Cortex of kidney (tissue), 1 donor: ENCODE data around the gene GSN.
"Not testable (repeated sequence)": the region's sequence is repeated elsewhere in the genome, so short reads cannot be mapped to it uniquely, and the experiment has no call there.

Experiments
- DNase-seq: peaks from one replicate; lab custom pipeline; 2025; lab: John Stamatoyannopoulos, UW

Gene GSN

DNA sequence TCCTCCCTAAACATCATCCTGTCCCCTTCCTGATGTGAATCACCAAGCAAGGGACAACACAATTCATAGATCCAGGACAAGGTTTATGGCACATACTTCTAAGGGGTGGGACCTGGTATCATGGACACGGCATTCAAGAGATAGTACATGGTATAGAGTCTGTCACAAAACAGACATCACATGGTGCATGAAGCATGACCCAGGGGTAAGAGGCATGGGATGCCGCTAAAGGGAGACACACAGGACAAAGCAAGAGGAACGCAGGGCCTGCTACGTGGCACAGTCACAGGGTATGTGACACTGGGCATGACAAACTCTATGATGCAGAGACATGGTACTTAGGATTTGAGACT lies 20.7 kb downstream of the GSN start:
- DNase-seq: no peak

DNA sequence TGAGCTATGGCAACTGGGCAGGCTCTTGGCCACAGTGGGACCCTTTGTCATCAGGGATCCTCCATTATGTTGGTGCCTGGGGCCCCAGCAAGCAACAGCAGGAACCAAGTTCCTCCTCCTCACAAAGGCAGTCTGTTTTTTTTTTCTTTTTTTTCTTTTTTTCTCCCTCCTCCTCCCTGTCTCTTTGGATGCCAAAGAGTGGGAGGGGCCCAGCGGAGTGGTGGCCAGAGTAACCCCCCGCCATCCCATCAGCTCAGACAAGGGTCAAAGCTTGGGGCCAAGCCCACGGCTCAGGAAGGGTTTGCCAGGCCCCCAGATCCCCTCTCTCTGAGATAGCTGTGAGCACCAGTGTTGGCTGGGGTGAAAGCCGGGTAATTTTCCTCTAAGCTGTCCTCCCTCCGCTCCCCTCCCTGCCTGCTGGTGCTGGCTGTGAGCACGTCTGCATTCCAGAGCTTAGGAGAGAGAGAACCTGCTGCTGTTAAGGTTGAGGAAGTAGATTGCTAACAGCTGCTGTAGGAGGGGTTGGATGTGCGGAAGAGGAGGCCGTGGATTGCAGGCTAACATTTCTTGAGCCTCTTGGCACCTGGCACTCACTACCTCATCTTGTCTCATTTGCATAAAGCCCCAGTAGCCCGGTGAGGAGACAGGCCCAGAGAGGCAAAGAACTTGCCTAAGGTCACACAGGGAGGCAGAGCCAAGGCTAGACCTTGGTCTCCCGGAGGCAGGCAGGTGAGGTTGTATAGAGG lies 21.2 kb downstream of the GSN start:
- no peak for DNase-seq

DNA sequence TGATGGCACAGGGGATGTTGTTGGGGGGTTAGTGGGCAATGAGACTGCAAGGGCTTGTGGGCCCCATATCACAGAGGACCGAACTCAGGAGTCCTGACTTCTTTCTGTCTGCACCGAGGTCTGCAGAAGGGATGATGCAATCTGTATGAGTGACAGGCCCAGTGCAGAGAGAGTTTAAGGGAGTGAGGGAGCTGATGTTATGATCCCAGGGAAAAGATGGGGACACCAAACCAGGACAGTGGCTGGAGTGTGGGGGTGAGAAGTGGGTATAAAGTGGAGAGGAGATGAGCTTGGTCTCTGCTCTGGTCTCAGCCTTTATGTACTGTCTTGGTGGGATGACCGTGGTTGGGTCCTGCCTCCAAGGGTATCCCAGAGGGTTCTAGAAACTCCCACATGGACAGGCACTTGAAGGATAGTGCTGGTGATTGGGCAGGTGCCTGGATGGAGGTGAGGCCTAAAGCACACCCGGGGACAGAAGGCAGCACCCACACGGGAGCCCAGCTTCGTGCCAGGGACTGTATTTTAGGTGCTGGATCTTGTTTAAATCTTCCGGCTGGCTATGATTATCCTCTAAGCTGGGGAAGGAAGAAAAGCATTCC lies 21.9 kb downstream of the GSN start:
- DNase-seq: no peak

DNA sequence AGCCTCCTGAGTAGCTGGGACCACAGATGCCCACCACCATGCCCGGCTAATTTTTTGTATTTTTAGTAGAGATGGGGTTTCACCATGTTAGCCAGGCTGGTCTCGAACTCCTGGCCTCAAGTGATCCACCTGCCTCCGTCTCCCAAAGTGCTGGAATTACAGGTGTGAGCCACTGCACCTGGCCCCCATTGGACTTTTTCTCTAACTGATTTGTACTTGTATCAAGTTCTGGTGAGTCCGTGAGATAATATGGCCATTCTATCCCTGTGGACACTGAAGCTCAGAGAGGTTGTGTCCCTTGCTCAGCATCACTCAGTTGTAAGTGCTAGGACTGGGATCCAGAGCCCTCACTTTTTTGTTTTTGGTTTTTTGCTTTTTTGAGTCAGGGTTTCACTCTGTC lies 23.6 kb downstream of the GSN start:
- not testable (repeated sequence) for DNase-seq

DNA sequence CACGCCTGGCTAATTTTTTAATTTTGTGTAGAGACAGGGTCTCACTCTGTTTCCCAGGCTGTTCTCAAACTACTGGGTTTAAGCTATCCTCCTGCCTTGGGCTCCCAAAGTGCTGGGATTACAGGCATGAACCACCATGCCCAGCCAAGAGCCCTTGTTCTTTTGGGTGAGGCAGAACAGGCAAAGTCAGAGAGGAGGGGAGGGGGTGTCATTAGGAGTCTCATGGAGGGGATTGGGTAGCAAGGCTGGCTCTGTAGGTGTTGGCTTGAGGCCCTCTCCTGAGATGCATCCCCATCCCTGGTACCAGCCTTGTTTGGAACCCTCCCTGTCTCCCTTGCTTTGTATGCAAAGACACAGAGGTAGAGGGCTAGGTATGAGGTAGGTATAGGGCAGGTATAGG lies 24.1 kb downstream of the GSN start:
- no peak for DNase-seq

DNA sequence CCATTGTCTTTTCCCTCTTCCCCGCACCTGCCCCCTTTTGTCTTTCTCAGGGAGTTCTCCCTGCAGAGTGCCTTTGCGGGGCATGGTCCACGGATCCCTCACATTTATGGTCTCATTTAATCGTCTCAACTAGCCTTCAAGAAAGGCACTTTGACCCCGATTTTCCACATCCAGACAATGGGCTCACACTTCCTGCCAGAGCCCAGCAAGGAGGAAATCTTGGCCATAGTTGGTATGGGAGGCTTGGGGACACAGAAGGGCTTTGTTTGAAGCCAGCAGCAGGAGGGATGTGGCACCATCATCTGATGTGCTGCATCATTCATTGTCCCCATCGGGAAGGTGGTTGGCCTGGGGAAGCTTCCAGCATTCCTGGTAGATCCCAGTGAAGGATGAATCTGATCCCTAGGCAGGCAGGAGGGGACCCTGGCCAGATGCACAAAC lies 24.9 kb downstream of the GSN start:
- no peak for DNase-seq

DNA sequence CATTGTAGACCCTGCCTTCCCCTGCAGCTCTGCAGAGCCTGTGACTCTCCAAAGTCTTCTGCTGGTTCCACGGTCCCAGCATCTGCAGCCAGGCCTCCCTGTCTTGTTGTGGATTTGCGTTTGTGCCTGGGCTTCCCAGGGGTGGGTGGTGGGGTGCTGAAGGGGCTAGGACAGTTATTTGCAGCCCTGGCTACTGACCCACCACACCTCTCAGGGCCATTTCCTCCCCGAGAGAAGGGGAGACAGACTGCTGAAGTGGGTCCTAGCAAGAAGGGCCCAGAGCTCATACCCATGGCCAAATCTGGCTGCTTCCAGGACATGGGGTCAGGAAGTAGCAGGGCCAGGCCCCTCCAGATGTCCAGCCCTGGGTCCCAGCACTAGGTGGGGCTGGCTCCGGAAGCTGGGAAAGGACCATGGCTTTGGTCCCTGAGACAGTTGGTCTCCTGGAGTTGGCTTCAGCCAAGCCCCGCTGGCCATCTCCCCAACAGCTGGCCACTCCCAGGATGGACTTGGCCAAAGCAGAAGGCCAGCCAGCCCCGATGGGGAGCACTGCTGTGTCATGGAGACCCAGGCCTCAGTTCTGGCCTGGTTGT lies 26.3 kb downstream of the GSN start:
- no peak for DNase-seq

DNA sequence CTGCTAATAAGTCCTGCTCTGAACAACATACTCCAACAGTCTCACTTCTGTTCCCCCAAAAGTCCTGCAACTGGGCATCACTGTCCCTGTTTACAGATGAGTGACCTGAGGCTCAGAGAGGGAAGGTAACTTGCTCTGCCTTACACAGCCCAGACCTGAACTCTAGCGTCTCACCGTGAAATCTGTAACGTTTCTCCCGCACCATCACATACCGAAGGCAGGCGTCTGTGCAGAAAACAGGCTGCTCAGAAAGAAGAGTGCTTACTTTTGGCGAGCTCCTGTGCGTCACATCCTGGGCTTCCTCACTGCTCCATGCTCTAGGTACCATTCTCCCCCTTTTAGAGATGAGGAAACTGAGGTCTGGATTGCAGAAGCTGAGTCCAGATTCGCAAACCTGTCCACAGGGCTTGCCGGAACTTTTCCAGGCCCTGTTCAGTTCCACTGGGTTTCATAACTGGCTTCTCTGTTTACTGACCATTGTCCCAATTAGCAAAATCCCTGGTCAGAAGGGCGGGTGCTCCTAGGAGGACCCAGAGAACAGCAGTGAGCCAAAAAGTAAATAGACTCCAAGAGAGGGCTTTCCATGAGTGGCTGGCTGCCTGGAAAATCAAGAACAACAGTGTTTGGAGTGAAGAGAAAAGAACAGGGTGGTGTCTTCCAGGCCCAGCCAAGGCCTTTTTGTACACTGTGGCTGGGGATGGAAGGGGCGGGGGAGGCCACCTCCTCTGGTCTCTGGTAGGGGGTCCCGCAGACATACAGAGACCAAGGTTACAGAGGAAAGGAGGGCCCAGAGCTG lies 27.1 kb downstream of the GSN start:
- DNase-seq: no peak

DNA sequence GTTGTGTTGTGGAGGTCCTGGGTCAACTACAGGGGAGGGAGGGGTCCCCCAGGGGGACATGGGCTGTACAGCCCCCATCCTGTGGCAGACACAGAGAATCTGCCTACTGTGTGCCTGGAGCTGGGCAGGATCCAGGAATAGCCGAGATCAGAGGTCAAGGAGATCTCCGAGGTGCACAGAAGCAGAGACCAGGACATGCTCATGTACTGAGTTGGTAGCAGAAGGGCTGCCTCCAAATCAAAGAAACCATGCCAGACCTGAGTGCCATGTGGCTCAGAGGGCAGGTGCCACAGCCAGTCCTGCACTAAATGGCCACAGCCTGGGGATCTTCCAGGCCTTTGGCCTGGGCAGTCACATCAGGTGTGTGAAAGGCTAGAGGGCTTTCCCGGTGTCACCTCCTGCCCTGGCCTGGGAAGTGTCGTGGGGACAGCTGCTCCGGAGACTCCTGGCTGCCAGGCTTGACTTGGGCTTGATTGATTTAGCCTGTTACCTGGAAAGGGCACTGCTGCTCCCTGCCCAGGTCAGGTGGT lies 27.8 kb downstream of the GSN start:
- no peak for DNase-seq

DNA sequence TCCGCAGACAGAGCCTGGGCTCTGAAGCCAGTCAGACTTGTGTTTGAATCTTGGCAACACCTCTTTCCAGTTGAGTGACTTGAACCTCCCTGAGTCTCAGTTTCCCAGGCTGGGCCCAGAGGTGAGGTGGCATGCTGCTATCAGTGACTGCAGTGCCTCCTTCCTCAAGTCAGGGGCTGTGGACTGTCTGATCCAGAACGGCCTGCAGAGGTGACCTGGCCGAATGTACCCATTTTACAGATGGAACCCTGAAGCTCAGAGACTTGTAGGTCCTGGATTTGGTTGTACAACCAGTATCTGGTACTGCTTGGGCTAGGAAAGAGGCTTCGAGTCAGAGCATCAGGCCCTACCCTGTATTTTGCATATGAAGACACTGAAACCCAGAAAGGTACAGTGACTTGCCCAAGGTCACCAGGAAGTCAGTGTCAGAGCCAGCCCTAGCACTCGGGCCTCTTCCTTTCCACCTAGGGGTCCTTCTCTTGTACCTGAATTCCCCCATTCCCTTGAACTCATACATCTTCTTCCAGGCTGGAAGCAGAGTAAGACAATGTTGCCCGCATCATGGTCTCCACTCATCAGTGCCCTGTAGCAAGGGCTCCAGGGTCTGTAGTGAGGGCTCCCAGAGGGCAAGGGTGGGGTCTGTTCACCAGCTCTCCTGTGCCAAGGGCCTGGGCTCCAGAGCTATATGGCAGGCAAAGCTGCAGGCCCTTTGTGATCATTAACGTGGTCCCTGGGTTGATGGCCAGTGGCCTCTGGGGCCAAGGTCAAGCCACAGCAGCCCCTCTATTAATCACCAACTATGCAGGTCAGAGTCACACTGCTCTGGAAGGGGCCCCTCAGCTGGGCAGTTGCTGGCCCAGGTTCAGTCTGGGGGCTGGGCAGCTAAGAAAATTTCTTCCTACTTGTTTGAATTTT lies 28.5 kb downstream of the GSN start:
- DNase-seq: no peak

DNA sequence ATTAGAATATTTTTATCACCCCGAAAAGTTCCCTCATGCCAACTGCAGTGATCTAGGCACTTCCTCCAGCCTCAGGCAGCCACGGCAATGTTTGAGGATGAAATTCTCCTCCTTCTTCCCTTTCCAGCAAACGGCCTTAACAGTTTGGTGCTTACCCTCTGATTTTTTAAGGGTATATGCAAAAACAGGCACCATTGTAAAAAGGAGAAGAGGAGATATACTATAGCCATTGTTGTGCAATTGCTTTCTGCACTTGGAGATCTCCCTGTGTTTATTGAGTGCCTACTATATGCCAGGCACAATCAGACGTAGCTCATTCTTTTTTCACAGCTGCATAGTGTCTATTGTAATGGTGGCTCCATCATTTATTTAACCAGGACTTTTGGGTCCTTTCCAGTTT lies 29.4 kb downstream of the GSN start:
- no peak for DNase-seq

DNA sequence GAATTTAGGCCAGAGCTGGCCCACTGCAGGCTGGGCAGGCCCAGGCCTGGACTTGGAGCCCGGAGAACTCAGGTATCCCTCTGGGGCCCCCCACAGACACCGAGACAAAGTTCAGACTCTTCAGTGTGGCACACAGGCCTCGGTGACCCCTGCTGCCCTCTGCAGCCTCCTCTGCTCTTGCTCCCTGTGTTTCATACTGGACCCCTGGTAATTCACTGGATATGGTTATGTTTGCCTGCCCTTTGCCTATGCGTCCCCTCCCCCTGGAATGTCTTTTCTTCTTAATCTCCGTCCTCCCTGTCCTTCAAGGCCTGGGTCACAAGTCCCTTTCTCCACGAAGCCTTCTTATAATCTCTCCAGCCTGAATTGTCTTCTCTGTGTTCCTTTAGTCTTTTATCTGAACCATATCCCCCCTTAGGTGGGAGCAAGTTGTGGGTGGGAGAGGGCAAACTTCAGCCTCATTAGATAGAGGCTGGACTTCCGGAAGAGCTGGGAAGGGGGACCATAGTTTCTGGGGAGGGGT lies 30.1 kb downstream of the GSN start:
- no peak for DNase-seq

DNA sequence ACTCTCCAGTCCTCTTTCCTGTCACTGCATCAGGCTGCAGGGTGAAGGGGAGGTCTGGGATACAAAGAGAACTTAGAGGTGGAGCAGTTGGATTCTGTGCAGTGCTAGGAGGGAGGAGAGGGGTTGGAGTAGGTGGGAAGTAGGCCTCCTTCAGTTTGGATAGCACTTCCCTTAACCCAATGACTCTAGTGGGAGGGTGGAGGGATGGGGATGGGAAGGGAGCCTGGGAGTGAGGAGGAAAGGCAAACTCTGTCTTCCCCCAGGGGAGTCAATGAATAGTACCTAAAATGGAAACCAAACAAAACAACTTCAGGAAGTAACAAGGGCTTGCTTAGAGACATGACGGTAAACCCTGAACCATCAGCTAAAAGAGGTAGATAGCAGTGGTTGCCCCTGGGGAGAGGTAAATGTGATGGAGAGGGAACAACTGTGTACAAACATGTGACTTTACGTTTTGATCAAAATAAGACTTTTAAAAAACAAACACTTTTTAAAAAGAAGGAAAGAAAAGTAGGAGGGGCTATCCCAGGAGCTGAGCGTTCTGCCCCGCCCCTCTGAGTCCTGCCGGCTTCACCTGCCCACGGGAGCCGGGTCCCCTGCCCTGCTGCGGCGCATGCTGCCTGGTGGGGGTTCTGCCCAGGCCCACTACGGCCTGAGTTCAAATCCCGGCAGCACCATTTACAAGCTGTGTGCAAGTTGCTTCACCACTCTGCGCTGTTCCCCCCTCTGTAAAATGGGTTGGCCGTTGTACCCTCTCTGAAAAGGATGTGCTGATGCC lies 30.9 kb downstream of the GSN start:
- DNase-seq: no peak

DNA sequence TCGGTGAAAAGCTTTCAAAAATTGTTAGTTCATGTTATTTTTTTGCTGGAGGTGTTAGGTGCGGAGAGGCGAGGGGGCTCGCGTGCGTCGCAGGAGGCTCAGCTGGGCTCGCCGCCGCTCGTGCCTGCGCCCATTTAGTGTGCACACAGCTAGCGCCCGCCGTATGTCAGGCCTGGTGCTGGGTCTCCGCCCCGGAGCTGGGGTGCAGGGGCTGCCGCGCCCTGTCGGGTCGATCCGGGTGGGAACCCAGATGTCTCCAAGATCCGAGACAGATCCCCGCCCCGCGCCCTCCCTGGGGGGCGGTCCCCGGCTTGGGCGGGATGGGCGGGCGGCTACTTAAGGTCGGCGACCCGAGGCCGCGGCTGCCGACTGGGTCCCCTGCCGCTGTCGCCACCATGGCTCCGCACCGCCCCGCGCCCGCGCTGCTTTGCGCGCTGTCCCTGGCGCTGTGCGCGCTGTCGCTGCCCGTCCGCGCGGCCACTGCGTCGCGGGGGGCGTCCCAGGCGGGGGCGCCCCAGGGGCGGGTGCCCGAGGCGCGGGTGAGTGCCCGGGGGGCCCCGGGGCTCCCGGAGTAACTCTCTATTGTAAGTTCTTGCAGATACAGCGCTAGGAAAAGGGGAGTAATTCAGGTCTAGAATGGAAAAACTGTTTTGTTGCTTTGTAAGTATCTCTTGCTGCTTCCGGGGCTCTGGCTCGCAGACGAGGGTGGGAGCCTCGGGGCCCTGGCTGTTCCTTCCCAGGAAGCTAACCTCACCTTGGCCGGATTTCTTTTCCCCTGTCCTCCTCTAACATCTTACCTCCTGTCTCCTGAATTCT lies 31.7 kb downstream of the GSN start:
- DNase-seq: no peak

DNA sequence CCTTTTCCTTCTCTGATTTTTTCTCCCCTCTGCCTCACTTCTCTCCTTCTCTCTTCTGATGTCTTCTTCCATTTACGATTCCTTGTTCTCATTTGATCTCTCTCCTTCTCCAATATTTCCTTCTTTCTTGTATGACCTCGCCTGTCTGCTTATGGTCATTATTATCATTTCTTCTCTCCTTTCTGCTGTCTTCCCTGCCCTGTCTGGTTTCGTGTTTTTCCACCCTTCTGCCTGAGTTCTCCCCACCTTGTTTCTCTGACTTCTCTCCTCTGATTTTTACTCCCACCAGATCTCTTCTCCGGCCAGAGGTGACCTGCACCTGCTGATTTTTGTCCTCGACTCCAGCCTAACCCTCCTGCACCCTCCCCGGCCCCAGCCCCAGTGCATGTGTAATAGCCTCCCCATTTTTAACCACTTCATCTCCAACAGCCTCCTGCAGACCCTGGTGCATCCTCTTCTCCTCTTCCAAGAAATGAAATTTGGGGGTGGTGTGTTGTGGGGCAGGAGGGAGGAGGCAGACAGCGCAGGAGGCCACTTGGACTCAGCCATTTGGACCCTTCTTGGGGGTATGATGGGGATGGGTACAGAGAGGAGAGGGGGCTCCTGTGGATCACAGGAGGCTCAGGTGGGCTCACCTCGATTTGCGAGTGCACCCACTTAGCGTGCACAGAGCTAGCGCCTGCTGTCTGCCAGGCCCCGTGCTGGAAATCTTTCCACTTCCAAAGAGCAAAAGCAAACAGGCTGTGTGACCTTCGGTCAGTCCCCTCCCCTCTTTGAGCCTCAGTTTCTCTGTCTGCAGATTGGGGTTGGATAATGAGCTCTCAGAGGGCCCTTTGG lies 32.5 kb downstream of the GSN start:
- DNase-seq: no peak

DNA sequence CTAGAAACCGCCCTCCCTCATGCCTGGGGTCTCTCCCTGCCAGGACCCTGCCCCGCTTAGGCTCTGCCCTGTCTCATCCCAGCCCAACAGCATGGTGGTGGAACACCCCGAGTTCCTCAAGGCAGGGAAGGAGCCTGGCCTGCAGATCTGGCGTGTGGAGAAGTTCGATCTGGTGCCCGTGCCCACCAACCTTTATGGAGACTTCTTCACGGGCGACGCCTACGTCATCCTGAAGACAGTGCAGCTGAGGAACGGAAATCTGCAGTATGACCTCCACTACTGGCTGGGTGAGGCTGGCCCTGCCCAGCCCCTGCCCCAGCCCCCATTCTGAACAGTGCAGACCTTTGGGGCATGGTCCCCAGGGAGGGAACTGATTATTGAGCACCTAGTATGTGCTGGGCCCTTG lies 33.9 kb downstream of the GSN start:
- DNase-seq: no peak

DNA sequence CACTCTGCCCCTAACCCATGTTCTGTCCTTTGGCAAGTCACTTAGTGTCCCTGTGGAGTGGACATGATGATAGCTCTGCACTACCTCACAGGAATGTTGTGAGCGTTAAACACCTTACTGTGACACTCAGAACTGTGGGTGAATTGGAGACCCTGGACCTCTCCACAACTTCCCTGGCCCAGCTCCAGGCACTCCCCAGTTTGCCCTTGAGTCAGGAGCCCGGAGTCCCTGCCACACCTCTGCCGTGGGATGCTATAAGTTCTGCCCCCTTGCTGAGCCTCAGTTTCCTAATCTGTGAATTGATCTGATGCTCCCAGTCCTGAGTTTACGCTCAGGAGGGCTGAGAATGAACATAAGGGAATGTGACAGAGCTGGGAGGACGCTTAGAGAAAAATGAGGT lies 34.4 kb downstream of the GSN start:
- no peak for DNase-seq

DNA sequence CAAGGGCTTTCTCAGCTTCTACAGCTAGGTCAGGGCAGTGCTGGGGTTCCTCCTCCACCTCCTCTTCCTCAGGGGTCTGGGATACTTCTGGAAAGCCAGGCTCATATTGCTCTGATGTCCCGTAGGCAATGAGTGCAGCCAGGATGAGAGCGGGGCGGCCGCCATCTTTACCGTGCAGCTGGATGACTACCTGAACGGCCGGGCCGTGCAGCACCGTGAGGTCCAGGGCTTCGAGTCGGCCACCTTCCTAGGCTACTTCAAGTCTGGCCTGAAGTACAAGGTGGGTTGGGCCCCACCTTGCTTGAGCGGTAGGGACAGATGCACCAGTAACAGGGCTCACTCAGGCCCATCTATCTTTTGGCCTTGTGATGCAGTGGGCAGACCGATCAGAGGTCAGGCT lies 34.8 kb downstream of the GSN start:
- no peak for DNase-seq
